Loucy (cell line): ENCODE measurements around the gene NAT14.

Source experiments
- EZH2phosphoT487 ChIP-seq: fragments of 200-600 bp; IDR thresholded peaks from 2 replicates; pipeline ENCODE4 v1.6.1; 2018; ENCODE audit warnings: antibody characterized with exemption, mild to moderate bottlenecking, moderate library complexity, borderline replicate concordance
- TF ChIP-seq, protein P1 (sequence below): fragments of 200-600 bp; sonication (generic); conservative IDR thresholded peaks from 2 replicates; pipeline ENCODE4 v1.5.1; 2014; ENCODE audit warnings: mild to moderate bottlenecking, antibody characterized with exemption, low read length

DNA sequence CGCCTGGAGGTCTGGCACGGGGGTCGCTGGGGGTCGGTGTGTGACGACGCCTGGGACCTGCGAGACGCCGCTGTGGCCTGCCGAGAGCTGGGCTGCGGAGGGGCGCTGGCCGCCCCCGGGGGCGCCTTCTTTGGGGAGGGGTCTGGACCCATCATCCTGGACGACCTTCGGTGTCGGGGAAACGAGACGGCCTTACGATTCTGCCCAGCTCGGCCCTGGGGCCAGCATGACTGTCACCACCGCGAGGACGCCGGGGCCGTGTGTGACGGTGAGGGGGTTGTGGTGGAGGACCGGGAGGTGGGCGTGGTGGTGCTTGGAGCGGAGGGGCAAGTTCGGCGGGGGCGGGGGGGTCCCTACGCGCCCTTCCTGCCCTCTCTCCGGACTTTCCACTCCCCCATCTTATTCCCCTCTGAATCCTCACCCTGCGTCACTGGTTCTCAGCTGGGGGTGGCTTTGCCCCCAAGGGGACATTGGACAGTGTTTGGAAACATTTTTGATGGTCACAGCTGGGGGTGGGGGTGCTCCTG, 8.7 kb downstream of the NAT14 start:
- TF ChIP-seq, protein P1, sequence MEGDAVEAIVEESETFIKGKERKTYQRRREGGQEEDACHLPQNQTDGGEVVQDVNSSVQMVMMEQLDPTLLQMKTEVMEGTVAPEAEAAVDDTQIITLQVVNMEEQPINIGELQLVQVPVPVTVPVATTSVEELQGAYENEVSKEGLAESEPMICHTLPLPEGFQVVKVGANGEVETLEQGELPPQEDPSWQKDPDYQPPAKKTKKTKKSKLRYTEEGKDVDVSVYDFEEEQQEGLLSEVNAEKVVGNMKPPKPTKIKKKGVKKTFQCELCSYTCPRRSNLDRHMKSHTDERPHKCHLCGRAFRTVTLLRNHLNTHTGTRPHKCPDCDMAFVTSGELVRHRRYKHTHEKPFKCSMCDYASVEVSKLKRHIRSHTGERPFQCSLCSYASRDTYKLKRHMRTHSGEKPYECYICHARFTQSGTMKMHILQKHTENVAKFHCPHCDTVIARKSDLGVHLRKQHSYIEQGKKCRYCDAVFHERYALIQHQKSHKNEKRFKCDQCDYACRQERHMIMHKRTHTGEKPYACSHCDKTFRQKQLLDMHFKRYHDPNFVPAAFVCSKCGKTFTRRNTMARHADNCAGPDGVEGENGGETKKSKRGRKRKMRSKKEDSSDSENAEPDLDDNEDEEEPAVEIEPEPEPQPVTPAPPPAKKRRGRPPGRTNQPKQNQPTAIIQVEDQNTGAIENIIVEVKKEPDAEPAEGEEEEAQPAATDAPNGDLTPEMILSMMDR, result no peak
- no peak for TF ChIP-seq EZH2phosphoT487
